GM23338 (cell line): ENCODE results near the gene ZCCHC4.

Source experiments
- CREB1 ChIP-seq: fragments of 250-450 bp; sonication (Bioruptor Pico); IDR thresholded peaks from 2 replicates; pipeline ENCODE4 v1.5.0; 2020; ENCODE audit warnings: low read depth, mild to moderate bottlenecking, moderate library complexity
- CTCF ChIP-seq, 2 experiments: fragments of 200-600 bp in 1 of 2; sonication (generic) in 1 of 2; conservative IDR thresholded peaks; 2 replicates each; pipeline versions ENCODE4 v1.5.1 to v1.6.1; 2016 to 2017; ENCODE audit warnings: antibody characterized with exemption in 2 of 2, low read depth in 2 of 2, mild to moderate bottlenecking in 2 of 2, moderate library complexity in 1 of 2
- ETS1 ChIP-seq: IDR thresholded peaks from 2 replicates; pipeline ENCODE4 v1.6.1; 2016; ENCODE audit warnings: antibody characterized with exemption
- EZH2 ChIP-seq: fragments of 200-600 bp; sonication (generic); IDR thresholded peaks from one replicate; pipeline ENCODE4 v1.8.0; 2017; ENCODE audit warnings: antibody characterized with exemption, mild to moderate bottlenecking, low read depth; ENCODE audit not compliant: unreplicated experiment
- EZH2phosphoT487 ChIP-seq: fragments of 200-600 bp; sonication (generic); IDR thresholded peaks from one replicate; pipeline ENCODE4 v1.8.1; 2018; ENCODE audit warnings: antibody characterized with exemption; ENCODE audit not compliant: unreplicated experiment
- JUNB ChIP-seq: IDR thresholded peaks from one replicate; pipeline ENCODE4 v1.6.1; 2016; ENCODE audit warnings: antibody characterized with exemption; ENCODE audit not compliant: unreplicated experiment
- NANOG ChIP-seq: IDR thresholded peaks from 2 replicates; pipeline ENCODE4 v1.6.1; 2016; ENCODE audit warnings: antibody characterized with exemption, borderline replicate concordance
- POLR2AphosphoS5 ChIP-seq: IDR thresholded peaks from 2 replicates; pipeline ENCODE4 v1.6.1; 2016; ENCODE audit warnings: antibody characterized with exemption, low read depth
- REST ChIP-seq: IDR thresholded peaks from one replicate; pipeline ENCODE4 v1.6.1; 2018; ENCODE audit warnings: antibody characterized with exemption; ENCODE audit not compliant: unreplicated experiment
- STAT1 ChIP-seq: IDR thresholded peaks from one replicate; pipeline ENCODE4 v1.6.1; 2016; ENCODE audit warnings: antibody characterized with exemption; ENCODE audit not compliant: unreplicated experiment
- ZNF114 ChIP-seq: fragments of 250-450 bp; sonication (Bioruptor Pico); IDR thresholded peaks from 2 replicates; pipeline ENCODE4 v1.5.0; 2020; ENCODE audit warnings: mild to moderate bottlenecking, moderate library complexity
- ZNF331 ChIP-seq: fragments of 250-450 bp; sonication (Bioruptor Pico); IDR thresholded peaks from 2 replicates; pipeline ENCODE4 v1.5.0; 2020; ENCODE audit warnings: low read depth, mild to moderate bottlenecking, moderate library complexity

- no peak for TF ChIP-seq CTCF (conservative IDR thresholded peaks at IDR 0.05; ENCODE audit: low read depth in 2 of 2)
- no peak for TF ChIP-seq CREB1 (CRISPR knock-in tag)
- no peak for TF ChIP-seq EZH2phosphoT487
- TF ChIP-seq POLR2AphosphoS5 = no peak
- TF ChIP-seq REST = no peak
- no peak for TF ChIP-seq EZH2
- no peak for TF ChIP-seq JUNB
- TF ChIP-seq ETS1 = no peak
- no peak for TF ChIP-seq ZNF331 (CRISPR knock-in tag)
- TF ChIP-seq ZNF114 (CRISPR knock-in tag) = no peak
- no peak for TF ChIP-seq STAT1
- TF ChIP-seq NANOG = no peak
Observed at GRCh38 chr4:25346913-25347312, 34.3 kb downstream of the ZCCHC4 start.
